ENCODE data around the gene CLEC16A.
A peak's percentile ranks its signal among the peaks of the same experiment; 100 is the strongest.

DNA sequence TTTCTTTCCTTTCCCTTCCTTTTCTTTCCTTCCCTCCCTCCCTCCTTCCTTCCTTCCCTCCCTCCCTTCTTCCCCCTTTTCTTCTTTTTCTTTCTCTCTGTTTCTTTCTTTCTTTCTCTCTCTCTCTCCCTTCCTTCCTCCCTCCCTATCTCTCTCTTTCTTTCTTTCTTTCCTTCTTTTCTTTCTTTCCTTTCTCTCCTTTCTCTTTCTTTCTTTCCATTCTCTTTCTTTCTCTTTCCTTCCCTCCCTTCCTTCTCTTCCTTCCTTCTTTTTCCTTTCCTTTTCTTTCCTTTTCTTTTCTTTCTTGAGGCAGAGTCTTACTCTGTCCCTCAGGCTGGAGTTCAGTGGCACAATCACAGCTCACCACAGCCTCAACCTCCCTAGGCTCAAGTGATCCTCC is 33.1 kb upstream of the CLEC16A start:
- TF ChIP-seq, protein P1, sequence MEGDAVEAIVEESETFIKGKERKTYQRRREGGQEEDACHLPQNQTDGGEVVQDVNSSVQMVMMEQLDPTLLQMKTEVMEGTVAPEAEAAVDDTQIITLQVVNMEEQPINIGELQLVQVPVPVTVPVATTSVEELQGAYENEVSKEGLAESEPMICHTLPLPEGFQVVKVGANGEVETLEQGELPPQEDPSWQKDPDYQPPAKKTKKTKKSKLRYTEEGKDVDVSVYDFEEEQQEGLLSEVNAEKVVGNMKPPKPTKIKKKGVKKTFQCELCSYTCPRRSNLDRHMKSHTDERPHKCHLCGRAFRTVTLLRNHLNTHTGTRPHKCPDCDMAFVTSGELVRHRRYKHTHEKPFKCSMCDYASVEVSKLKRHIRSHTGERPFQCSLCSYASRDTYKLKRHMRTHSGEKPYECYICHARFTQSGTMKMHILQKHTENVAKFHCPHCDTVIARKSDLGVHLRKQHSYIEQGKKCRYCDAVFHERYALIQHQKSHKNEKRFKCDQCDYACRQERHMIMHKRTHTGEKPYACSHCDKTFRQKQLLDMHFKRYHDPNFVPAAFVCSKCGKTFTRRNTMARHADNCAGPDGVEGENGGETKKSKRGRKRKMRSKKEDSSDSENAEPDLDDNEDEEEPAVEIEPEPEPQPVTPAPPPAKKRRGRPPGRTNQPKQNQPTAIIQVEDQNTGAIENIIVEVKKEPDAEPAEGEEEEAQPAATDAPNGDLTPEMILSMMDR (IDR thresholded peaks at IDR 0.05): peak; percentile 35
- no peak for TF ChIP-seq EZH2 (IDR thresholded peaks at IDR 0.05; ENCODE audit: borderline replicate concordance, insufficient read depth, low read depth, low read length, poor library complexity, severe bottlenecking)
